SK-N-SH treated with all-trans-retinoic acid at 6 μM for 48 hours (cell line): ENCODE measurements around the gene LAMA2.

Experiments
- BACH2 ChIP-seq: fragments of 250-450 bp; sonication (Bioruptor Pico); IDR thresholded peaks from 2 replicates; pipeline ENCODE4 v1.9.0; 2021; ENCODE audit warnings: mild to moderate bottlenecking, borderline replicate concordance
- CSDC2 ChIP-seq: fragments of 250-450 bp; sonication (Bioruptor Pico); IDR thresholded peaks from 2 replicates; pipeline ENCODE4 v1.5.0; 2020; ENCODE audit warnings: mild to moderate bottlenecking, moderate library complexity
- OSR1 ChIP-seq: fragments of 250-450 bp; sonication (Bioruptor Pico); IDR thresholded peaks from 2 replicates; pipeline ENCODE4 v1.8.0; 2022; ENCODE audit warnings: moderate library complexity, mild to moderate bottlenecking, inconsistent platforms
- SNAI2 ChIP-seq: fragments of 250-450 bp; sonication (Bioruptor Pico); IDR thresholded peaks from 2 replicates; pipeline ENCODE4 v1.5.0; 2020; ENCODE audit warnings: mild to moderate bottlenecking, moderate library complexity
- TF ChIP-seq, protein P1 (sequence below): fragments of 250-450 bp; sonication (Bioruptor Pico); IDR thresholded peaks from 2 replicates; pipeline ENCODE4 v1.5.0; 2020; ENCODE audit warnings: mild to moderate bottlenecking, moderate library complexity
- TF ChIP-seq, protein P2 (sequence below): fragments of 250-450 bp; sonication (Bioruptor Pico); IDR thresholded peaks from 2 replicates; pipeline ENCODE4 v1.8.0; 2021; ENCODE audit warnings: low read depth, mild to moderate bottlenecking, moderate library complexity, borderline replicate concordance
- TF ChIP-seq, protein P3 (sequence below): fragments of 250-450 bp; sonication (Bioruptor Pico); IDR thresholded peaks from 2 replicates; pipeline ENCODE4 v1.8.0; 2020; ENCODE audit warnings: mild to moderate bottlenecking, moderate library complexity, borderline replicate concordance

DNA sequence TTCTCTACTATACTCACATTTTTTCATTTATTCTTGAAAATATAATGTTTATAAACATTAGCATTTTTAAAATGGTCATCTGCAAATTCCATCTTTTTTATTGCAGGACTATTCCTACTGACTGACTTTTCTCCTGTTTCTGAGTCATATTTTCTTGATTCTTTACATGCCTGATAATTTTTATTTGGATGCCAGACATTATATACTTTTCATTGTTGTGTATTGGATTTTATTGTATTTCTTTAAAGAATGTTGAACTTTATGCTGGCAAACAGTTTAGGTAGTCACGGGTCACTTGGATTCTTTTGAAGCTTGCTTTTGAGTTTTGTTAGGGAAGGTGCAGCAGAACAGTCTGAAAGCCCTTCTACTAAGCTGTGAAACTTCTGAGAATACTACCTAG is 423.9 kb downstream of the LAMA2 start:
- TF ChIP-seq BACH2 (CRISPR knock-in tag): no peak
- TF ChIP-seq OSR1 (CRISPR knock-in tag): no peak
- no peak for TF ChIP-seq SNAI2
- TF ChIP-seq, protein P1, sequence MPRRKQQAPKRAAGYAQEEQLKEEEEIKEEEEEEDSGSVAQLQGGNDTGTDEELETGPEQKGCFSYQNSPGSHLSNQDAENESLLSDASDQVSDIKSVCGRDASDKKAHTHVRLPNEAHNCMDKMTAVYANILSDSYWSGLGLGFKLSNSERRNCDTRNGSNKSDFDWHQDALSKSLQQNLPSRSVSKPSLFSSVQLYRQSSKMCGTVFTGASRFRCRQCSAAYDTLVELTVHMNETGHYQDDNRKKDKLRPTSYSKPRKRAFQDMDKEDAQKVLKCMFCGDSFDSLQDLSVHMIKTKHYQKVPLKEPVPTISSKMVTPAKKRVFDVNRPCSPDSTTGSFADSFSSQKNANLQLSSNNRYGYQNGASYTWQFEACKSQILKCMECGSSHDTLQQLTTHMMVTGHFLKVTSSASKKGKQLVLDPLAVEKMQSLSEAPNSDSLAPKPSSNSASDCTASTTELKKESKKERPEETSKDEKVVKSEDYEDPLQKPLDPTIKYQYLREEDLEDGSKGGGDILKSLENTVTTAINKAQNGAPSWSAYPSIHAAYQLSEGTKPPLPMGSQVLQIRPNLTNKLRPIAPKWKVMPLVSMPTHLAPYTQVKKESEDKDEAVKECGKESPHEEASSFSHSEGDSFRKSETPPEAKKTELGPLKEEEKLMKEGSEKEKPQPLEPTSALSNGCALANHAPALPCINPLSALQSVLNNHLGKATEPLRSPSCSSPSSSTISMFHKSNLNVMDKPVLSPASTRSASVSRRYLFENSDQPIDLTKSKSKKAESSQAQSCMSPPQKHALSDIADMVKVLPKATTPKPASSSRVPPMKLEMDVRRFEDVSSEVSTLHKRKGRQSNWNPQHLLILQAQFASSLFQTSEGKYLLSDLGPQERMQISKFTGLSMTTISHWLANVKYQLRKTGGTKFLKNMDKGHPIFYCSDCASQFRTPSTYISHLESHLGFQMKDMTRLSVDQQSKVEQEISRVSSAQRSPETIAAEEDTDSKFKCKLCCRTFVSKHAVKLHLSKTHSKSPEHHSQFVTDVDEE: no peak
- TF ChIP-seq, protein P2, sequence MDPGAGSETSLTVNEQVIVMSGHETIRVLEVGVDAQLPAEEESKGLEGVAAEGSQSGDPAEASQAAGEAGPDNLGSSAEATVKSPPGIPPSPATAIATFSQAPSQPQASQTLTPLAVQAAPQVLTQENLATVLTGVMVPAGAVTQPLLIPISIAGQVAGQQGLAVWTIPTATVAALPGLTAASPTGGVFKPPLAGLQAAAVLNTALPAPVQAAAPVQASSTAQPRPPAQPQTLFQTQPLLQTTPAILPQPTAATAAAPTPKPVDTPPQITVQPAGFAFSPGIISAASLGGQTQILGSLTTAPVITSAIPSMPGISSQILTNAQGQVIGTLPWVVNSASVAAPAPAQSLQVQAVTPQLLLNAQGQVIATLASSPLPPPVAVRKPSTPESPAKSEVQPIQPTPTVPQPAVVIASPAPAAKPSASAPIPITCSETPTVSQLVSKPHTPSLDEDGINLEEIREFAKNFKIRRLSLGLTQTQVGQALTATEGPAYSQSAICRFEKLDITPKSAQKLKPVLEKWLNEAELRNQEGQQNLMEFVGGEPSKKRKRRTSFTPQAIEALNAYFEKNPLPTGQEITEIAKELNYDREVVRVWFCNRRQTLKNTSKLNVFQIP (CRISPR knock-in tag): no peak
- TF ChIP-seq, protein P3, sequence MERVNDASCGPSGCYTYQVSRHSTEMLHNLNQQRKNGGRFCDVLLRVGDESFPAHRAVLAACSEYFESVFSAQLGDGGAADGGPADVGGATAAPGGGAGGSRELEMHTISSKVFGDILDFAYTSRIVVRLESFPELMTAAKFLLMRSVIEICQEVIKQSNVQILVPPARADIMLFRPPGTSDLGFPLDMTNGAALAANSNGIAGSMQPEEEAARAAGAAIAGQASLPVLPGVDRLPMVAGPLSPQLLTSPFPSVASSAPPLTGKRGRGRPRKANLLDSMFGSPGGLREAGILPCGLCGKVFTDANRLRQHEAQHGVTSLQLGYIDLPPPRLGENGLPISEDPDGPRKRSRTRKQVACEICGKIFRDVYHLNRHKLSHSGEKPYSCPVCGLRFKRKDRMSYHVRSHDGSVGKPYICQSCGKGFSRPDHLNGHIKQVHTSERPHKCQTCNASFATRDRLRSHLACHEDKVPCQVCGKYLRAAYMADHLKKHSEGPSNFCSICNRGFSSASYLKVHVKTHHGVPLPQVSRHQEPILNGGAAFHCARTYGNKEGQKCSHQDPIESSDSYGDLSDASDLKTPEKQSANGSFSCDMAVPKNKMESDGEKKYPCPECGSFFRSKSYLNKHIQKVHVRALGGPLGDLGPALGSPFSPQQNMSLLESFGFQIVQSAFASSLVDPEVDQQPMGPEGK (CRISPR knock-in tag): no peak
- no peak for TF ChIP-seq CSDC2
